HFFc6 (cell line): Measurements from ENCODE around the gene CXCL14. TPM values are rescaled to one million over a fixed set of nuclear protein-coding genes. Genes with fewer than 3 reads are reported as not detected.
A peak's percentile ranks its signal among the peaks of the same experiment; 100 is the strongest.

Experiments
- DNase-seq: peaks from one replicate; pipeline ENCODE4 v3.0.0-alpha.2; 2018
- H3K27ac Mint-ChIP-seq: 2 replicates; pipeline ENCODE4 v1.8.0; 2020; ENCODE audit warnings: mild to moderate bottlenecking, mixed read lengths
- H3K27me3 Mint-ChIP-seq: 2 replicates; pipeline ENCODE4 v1.8.0; 2021; ENCODE audit warnings: mild to moderate bottlenecking, moderate library complexity, mixed read lengths; ENCODE audit not compliant: insufficient read depth
- H3K36me3 Mint-ChIP-seq: 2 replicates; pipeline ENCODE4 v1.8.0; 2021; ENCODE audit warnings: low read depth, mixed read lengths
- H3K4me1 Mint-ChIP-seq: 2 replicates; pipeline ENCODE4 v1.8.0; 2020; ENCODE audit warnings: low read depth, mixed read lengths
- H3K4me3 Mint-ChIP-seq: 2 replicates; pipeline ENCODE4 v1.8.0; 2020; ENCODE audit warnings: mild to moderate bottlenecking, moderate library complexity, mixed read lengths
- H3K9me3 Mint-ChIP-seq: 2 replicates; pipeline ENCODE4 v1.8.0; 2020; ENCODE audit warnings: mild to moderate bottlenecking, mixed read lengths
- total RNA-seq, 6 experiments: library from RNA; stranded (reverse); fragmentation: NEBNext Ultra II Directional; extraction: Animal tissue kit (Norgen Biotek cat#: 25700); gene quantifications; 2 replicates in 1 of 6; 3 replicates in 5 of 6; pipeline ENCODE4 v1.2.3, GENCODE V29; 2021
- TF ChIP-seq, protein P1 (sequence below): fragments of 200-600 bp; sonication (generic); IDR thresholded peaks from 2 replicates; pipeline ENCODE4 v1.5.0; 2021; ENCODE audit warnings: antibody characterized with exemption, mild to moderate bottlenecking

The CXCL14 gene
- total RNA-seq, 6 experiments from 2014 or later, result 0.17 TPM; not detected in 5

DNA sequence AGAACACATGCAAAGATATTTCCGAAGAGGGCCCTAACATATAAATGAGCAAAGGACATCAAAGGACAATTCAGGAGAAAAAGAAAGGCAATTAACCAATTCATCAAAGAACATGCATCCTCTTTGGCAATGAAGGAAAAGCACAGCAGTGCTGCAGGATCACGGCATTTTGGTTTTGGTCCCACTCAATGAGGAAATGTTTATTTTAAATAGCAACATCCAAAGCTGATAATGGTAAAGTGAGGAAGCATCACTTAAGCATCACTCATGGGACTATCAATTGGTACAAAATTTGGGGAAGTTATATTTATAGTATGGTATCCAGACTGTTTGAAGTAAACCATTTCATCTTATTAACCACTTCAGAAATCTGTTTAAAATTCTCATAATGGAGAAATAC is 5.5 kb upstream of the CXCL14 start:
- H3K4me3 Mint-ChIP-seq, result no peak overlapping the region
- no peaks in the 10 kb centered on the region for H3K36me3 Mint-ChIP-seq
- DNase-seq, result no peak
- no peaks in the 10 kb centered on the region for H3K9me3 Mint-ChIP-seq
- peaks cover 31% of the 10 kb centered on the region for H3K27me3 Mint-ChIP-seq
- TF ChIP-seq, protein P1, sequence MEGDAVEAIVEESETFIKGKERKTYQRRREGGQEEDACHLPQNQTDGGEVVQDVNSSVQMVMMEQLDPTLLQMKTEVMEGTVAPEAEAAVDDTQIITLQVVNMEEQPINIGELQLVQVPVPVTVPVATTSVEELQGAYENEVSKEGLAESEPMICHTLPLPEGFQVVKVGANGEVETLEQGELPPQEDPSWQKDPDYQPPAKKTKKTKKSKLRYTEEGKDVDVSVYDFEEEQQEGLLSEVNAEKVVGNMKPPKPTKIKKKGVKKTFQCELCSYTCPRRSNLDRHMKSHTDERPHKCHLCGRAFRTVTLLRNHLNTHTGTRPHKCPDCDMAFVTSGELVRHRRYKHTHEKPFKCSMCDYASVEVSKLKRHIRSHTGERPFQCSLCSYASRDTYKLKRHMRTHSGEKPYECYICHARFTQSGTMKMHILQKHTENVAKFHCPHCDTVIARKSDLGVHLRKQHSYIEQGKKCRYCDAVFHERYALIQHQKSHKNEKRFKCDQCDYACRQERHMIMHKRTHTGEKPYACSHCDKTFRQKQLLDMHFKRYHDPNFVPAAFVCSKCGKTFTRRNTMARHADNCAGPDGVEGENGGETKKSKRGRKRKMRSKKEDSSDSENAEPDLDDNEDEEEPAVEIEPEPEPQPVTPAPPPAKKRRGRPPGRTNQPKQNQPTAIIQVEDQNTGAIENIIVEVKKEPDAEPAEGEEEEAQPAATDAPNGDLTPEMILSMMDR, result no peak
- no peaks in the 10 kb centered on the region for H3K4me1 Mint-ChIP-seq
- H3K27ac Mint-ChIP-seq, result no peak overlapping the region

- H3K27ac Mint-ChIP-seq, result no peak overlapping the region
- peaks cover 4% of the 10 kb centered on the region; the same call in 1 of the 2 replicates for H3K9me3 Mint-ChIP-seq
- H3K4me3 Mint-ChIP-seq, result no peak overlapping the region
- H3K27me3 Mint-ChIP-seq, result peaks cover 48% of the 10 kb centered on the region
- DNase-seq, result no peak
- TF ChIP-seq, protein P1, result no peak
- H3K4me1 Mint-ChIP-seq, result no peaks in the 10 kb centered on the region; the same call in 1 of the 2 replicates
- H3K36me3 Mint-ChIP-seq, result no peaks in the 10 kb centered on the region
Observed at GRCh38 chr5:135582099-135582781, 3.4 kb upstream of the CXCL14 start.

GRCh38 chr5:135578305-135578684 is 496 bp downstream of the CXCL14 start:
- peaks cover 18% of the 10 kb centered on the region for H3K4me1 Mint-ChIP-seq
- H3K27me3 Mint-ChIP-seq, result peaks cover 48% of the 10 kb centered on the region
- no peak for DNase-seq
- TF ChIP-seq, protein P1, result no peak
- no peak overlapping the region for H3K27ac Mint-ChIP-seq
- H3K9me3 Mint-ChIP-seq, result peaks cover 5% of the 10 kb centered on the region; the same call in 1 of the 2 replicates
- no peaks in the 10 kb centered on the region for H3K36me3 Mint-ChIP-seq
- no peak overlapping the region for H3K4me3 Mint-ChIP-seq

GRCh38 chr5:135577421-135577820 is 1.4 kb downstream of the CXCL14 start:
- Mint-ChIP-seq H3K27ac (no peak overlapping the region), H3K36me3 (no peaks in the 10 kb centered on the region), H3K27me3 (peaks cover 46% of the 10 kb centered on the region), H3K4me1 (peaks cover 18% of the 10 kb centered on the region), H3K4me3 (no peak overlapping the region), H3K9me3 (peaks cover 5% of the 10 kb centered on the region; the same call in 1 of the 2 replicates)
- TF ChIP-seq, protein P1, result no peak
- no peak for DNase-seq

DNA sequence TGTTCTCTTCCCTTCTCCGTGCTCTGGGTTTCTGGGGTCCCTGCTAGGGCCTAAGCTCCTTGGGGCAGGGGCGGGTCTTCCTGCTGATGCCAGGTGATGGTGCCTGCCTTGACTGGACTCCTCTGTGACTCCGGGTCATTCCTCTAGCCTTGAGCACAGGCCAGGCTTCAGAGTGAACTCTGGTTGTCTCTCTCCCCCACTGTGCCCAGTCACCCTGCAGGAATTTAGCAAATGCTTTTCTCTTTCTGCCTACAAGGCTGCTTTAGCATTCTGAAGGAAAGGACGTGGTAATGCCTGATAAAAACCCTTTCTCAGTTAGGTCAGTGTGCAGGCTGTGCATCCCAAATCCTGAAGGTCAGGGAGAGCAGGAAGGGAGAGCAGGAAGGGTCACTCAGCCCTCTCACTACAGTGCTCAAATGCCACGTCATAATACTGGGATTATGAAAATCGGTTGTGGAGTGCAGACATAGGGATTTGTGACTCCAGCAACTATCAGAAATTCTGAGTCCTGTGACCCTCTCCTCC is 2.7 kb downstream of the CXCL14 start:
- Mint-ChIP-seq H3K4me3 (no peak overlapping the region), H3K4me1 (peaks cover 18% of the 10 kb centered on the region), H3K27ac (no peak overlapping the region), H3K27me3 (peaks cover 43% of the 10 kb centered on the region), H3K36me3 (no peaks in the 10 kb centered on the region), H3K9me3 (peaks cover 5% of the 10 kb centered on the region; the same call in 1 of the 2 replicates)
- TF ChIP-seq, protein P1, result no peak
- peak; percentile 52 for DNase-seq
